ENCODE measurements around the gene SLC16A13. TPM values are rescaled to one million over a fixed set of nuclear protein-coding genes. Genes with fewer than 3 reads are reported as not detected.

SLC16A13 gene
- total RNA-seq, 4 donors from 2014 or later, result 2.7 to 5.6 (median 3.6) TPM

DNA sequence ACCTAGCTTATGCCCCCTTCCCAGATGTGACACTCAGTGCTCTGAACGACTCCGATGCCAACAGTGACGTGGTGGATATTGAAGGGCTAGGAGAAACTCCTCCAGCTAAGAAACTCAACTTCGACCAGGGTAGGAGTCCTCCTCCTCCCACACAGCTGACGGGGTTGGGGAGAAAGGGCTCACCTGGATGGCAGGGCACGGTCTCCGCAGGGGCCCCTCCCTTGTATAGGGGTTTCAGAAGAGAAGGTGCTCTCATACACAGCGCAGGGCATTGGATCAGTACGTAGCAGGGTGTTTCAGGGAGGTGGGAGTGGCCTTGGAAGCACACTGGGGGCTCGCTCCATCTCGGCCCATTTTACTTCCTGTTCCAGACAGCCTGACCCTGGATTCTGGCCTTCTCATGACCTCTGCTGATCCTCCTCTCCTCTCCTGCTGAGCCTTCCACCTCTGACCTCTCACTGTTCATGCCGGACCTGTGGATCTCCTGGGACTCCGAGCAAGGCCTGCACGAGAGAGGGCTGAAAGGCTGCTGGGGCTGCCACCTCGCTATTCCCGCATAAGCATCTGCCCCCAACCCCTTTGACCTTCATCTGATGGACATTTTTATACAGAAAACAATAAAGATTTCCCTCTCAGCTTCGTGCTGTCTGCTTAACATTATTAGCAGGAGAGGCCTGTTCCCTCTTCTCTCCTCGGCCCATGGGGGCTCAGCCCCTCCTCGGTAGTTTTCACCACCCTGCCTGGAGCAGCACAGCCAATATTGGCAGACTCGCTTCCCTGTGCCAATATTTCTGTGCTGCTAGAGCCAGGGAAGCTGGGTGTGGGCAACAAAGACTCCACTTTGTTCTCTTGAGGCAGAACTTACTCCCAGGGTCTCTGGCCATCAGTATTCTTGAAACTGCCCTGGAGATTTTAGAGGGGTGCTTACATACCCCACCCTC is 18.7 kb upstream of the SLC16A13 start:
- DNase-seq, result no peak
- TF ChIP-seq, protein P1, sequence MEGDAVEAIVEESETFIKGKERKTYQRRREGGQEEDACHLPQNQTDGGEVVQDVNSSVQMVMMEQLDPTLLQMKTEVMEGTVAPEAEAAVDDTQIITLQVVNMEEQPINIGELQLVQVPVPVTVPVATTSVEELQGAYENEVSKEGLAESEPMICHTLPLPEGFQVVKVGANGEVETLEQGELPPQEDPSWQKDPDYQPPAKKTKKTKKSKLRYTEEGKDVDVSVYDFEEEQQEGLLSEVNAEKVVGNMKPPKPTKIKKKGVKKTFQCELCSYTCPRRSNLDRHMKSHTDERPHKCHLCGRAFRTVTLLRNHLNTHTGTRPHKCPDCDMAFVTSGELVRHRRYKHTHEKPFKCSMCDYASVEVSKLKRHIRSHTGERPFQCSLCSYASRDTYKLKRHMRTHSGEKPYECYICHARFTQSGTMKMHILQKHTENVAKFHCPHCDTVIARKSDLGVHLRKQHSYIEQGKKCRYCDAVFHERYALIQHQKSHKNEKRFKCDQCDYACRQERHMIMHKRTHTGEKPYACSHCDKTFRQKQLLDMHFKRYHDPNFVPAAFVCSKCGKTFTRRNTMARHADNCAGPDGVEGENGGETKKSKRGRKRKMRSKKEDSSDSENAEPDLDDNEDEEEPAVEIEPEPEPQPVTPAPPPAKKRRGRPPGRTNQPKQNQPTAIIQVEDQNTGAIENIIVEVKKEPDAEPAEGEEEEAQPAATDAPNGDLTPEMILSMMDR (IDR thresholded peaks at IDR 0.05), result no peak
- H3K4me3 ChIP-seq, result peak overlapping the region in 1 of 4 donors; percentile 72
- H3K9me3 ChIP-seq, result no peaks in the 10 kb centered on the region
- H3K36me3 ChIP-seq, result peaks cover 0 to 17% (median 0%) of the 10 kb centered on the region in 3 donors
- peak overlapping the region; percentile 80 to 98 (median 95) for H3K27ac ChIP-seq
- intact Hi-C loops (cut with DNase I), result no loop called here
- peaks cover 27 to 83% (median 34%) of the 10 kb centered on the region in 3 donors for H3K4me1 ChIP-seq
- peaks cover 0 to 2% (median 0%) of the 10 kb centered on the region in 4 donors for H3K27me3 ChIP-seq
- 83 to 86% methylated on average over 15 to 17 of the region's 20 CpGs for WGBS, 2 donors

DNA sequence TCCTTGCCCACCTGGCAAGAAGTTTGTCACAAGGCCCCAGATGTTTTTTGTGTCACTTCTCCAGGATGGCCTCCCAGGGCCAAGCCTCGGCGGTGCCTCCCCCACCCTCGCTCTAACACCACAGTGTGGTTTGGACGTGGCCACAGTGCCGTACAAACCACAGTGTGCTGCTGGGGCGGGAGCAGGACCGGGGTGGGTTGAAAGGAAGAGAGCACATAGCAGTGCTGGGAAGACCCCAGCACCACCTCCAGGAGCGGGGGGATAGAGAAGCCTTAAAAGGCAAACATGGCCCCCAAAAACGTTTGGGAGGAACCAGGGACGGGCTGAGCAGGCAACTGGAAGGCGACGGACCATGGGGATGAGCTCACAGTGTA is 18.0 kb upstream of the SLC16A13 start:
- H3K36me3 ChIP-seq, result peaks cover 0 to 17% (median 0%) of the 10 kb centered on the region in 3 donors
- H3K4me1 ChIP-seq, result peaks cover 33 to 90% (median 40%) of the 10 kb centered on the region in 3 donors
- intact Hi-C loops (cut with DNase I), result no loop called here
- H3K27ac ChIP-seq, result peak overlapping the region; percentile 80 to 98 (median 92)
- H3K27me3 ChIP-seq, result peaks cover 0 to 8% (median 0%) of the 10 kb centered on the region in 4 donors
- WGBS, 2 donors, result 72 to 76% methylated on average over 5 to 6 of the region's 12 CpGs
- DNase-seq, result no peak
- H3K4me3 ChIP-seq, result peak overlapping the region in 3 of 4 donors; percentile 54 to 72 (median 60)
- TF ChIP-seq POLR2A (IDR thresholded peaks at IDR 0.05), result no peak
- TF ChIP-seq, protein P1 (IDR thresholded peaks at IDR 0.05), result no peak
- H3K9me3 ChIP-seq, result no peaks in the 10 kb centered on the region

DNA sequence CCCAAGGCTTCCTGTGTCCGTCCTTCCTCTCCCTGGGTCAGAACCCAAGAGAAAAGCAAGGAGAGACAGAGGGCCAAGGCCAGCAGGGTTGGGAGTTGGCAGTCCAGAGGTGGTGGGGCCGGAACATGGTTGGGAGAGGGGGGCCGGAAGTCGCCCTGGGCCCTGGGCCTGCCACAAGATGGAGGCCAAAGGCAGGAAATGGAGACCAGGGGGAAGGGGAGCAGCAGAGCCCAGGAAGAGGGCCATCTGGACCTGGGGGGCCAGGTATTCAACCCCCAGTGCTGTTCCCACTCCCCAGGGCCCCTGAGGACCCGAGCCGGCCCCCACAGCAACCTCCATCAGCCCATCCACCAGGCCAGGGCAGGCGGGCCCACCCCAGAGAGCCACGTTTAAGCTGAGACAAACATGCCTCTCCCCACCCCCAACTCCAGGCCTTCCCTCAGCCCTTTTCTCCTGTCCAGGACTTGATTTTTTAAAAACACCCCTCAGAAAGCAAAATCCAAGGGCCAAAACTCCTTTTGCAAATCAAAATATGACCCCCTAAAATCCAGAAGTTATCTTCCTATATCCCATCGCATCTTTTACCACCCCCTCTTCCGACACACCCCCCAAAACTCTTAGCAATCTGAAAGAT is 17.4 kb upstream of the SLC16A13 start:
- peaks cover 0 to 14% (median 0%) of the 10 kb centered on the region in 4 donors for H3K27me3 ChIP-seq
- TF ChIP-seq, protein P1 (IDR thresholded peaks at IDR 0.05), result no peak
- peak in 1 of 4 donors; percentile 11 for TF ChIP-seq POLR2A (IDR thresholded peaks at IDR 0.05)
- WGBS, 2 donors, result 74 to 86% methylated on average over 6 to 10 of the region's 10 CpGs
- peaks cover 39 to 90% (median 45%) of the 10 kb centered on the region in 3 donors for H3K4me1 ChIP-seq
- no peak for DNase-seq
- H3K27ac ChIP-seq, result peak overlapping the region; percentile 80 to 98 (median 92)
- H3K9me3 ChIP-seq, result no peaks in the 10 kb centered on the region
- peak overlapping the region; percentile 29 to 72 (median 57) for H3K4me3 ChIP-seq
- intact Hi-C loops (cut with DNase I), result no loop called here
- peaks cover 0 to 17% (median 0%) of the 10 kb centered on the region in 3 donors for H3K36me3 ChIP-seq

DNA sequence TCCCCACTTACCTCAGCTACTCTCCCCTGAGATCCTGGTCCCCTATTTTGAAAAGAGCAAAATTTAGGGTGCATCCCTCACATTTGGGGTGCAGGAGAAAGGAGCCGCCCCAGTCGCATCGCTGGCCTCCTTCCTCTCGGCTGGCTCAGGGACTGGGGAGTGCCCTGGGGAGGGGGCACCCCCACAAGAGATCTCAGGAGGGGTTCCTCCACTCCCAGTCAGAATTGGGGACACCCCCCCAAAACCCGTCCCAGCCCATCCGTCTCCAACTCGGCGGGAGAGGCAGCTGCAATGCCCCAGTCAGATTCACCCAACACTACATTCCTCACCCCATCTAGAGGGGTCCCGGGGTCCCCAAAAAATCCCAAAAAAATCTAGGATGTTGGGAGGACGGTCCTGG is 16.4 kb upstream of the SLC16A13 start:
- no peak for TF ChIP-seq POLR2A (IDR thresholded peaks at IDR 0.05)
- TF ChIP-seq, protein P1 (IDR thresholded peaks at IDR 0.05), result no peak
- H3K9me3 ChIP-seq, result no peaks in the 10 kb centered on the region
- 13 to 40% methylated on average over 2 to 3 of the region's 10 CpGs for WGBS, 2 donors
- peak overlapping the region; percentile 80 to 98 (median 92) for H3K27ac ChIP-seq
- peaks cover 0 to 14% (median 0%) of the 10 kb centered on the region in 4 donors for H3K27me3 ChIP-seq
- no peak for DNase-seq
- intact Hi-C loops (cut with DNase I), result no loop called here
- peaks cover 0 to 17% (median 0%) of the 10 kb centered on the region in 3 donors for H3K36me3 ChIP-seq
- H3K4me1 ChIP-seq, result peaks cover 35 to 90% (median 43%) of the 10 kb centered on the region in 3 donors
- peak overlapping the region; percentile 29 to 72 (median 57) for H3K4me3 ChIP-seq
